H1 (cell line): ENCODE data around the gene TSHZ2. TPM values are rescaled to one million over a fixed set of nuclear protein-coding genes. Genes with fewer than 3 reads are reported as not detected.

Source experiments
- CTCF ChIA-PET: fragments of 300-600 bp; sonication (Branson Sonifier 250); formaldehyde crosslinking; loops from one replicate; lab custom pipeline; 2021; ENCODE audit not compliant: partially characterized antibody; lab: Charles Lee
- POLR2A ChIA-PET: fragments of 300-600 bp; sonication (Branson Sonifier 250); formaldehyde crosslinking; loops from one replicate; lab custom pipeline; 2021; ENCODE audit warnings: inconsistent platforms; ENCODE audit not compliant: partially characterized antibody; lab: Charles Lee
- DNase-seq, 2 experiments: peaks; one replicate each; pipeline versions ENCODE4 v3.0.0 to v3.0.0-alpha.2; 2010 to 2022; ENCODE audit warnings: low spot score in 2 of 2, low read depth in 1 of 2, mixed read lengths in 1 of 2
- FAIRE-seq: peaks from 2 replicates; lab custom pipeline; 2011; peaks lifted over from hg19 to GRCh38; lab: Jason Lieb, UNC
- H2AFZ ChIP-seq: 2 replicates; pipeline ENCODE4 v1.8.1; 2012; ENCODE audit warnings: low read length, inconsistent platforms
- H2AK5ac ChIP-seq: 2 replicates; pipeline ENCODE4 v1.6.1; 2013; ENCODE audit warnings: low read depth, low read length
- H2BK120ac ChIP-seq: replicated peaks from 2 replicates; pipeline ENCODE3; 2013; ENCODE audit warnings: low read depth, low read length, inconsistent platforms
- H2BK12ac ChIP-seq: 2 replicates; pipeline ENCODE4 v1.6.1; 2013; ENCODE audit warnings: low read depth, low read length
- H2BK15ac ChIP-seq: 2 replicates; pipeline ENCODE4 v1.6.1; 2013; ENCODE audit warnings: low read length
- H2BK20ac ChIP-seq: 2 replicates; pipeline ENCODE4 v1.6.1; 2013; ENCODE audit warnings: low read length
- H2BK5ac ChIP-seq: 2 replicates; pipeline ENCODE4 v1.6.1; 2013; ENCODE audit warnings: low read depth, low read length
- H3K14ac ChIP-seq: 2 replicates; pipeline ENCODE4 v1.6.1; 2013; ENCODE audit warnings: inconsistent platforms; ENCODE audit not compliant: insufficient read length
- H3K18ac ChIP-seq: 2 replicates; pipeline ENCODE4 v1.6.1; 2013; ENCODE audit warnings: low read length; ENCODE audit errors: extremely low read depth
- H3K23ac ChIP-seq: 2 replicates; pipeline ENCODE4 v1.6.1; 2013; ENCODE audit warnings: inconsistent platforms; ENCODE audit not compliant: insufficient read length
- H3K23me2 ChIP-seq: 2 replicates; pipeline ENCODE4 v1.6.1; 2013; ENCODE audit warnings: low read depth, low read length
- H3K27ac ChIP-seq: 2 replicates; pipeline ENCODE4 v1.6.1; 2011; ENCODE audit warnings: low read depth, low read length, inconsistent platforms
- H3K27me3 ChIP-seq, 4 experiments: replicated peaks in 1 of 4; 1 replicate in 1 of 4; 2 replicates in 3 of 4; pipeline versions ENCODE4 v1.6.1 to v1.8.1; 2011 to 2013; ENCODE audit warnings: low read length in 3 of 4, mild to moderate bottlenecking in 3 of 4, inconsistent platforms in 2 of 4, mixed read lengths in 2 of 4, moderate library complexity in 1 of 4; ENCODE audit not compliant: control insufficient read depth in 3 of 4, insufficient read depth in 3 of 4; ENCODE audit errors: extremely low read depth in 1 of 4
- H3K36me3 ChIP-seq, 4 experiments: 2 replicates each; pipeline versions ENCODE4 v1.6.1 to v1.8.1; 2011 to 2013; ENCODE audit warnings: mild to moderate bottlenecking in 4 of 4, low read length in 3 of 4, moderate library complexity in 2 of 4, control low read depth in 1 of 4, inconsistent platforms in 1 of 4; ENCODE audit not compliant: insufficient read depth in 4 of 4, control insufficient read depth in 2 of 4
- H3K4ac ChIP-seq: replicated peaks from 2 replicates; pipeline ENCODE3; 2013; ENCODE audit warnings: low read length, low read depth, mixed read lengths, inconsistent platforms; ENCODE audit not compliant: insufficient read length
- H3K4me1 ChIP-seq, 4 experiments: replicated peaks in 1 of 4; 1 replicate in 1 of 4; 2 replicates in 3 of 4; pipeline versions ENCODE4 v1.6.1 to v1.8.1; 2011 to 2013; ENCODE audit warnings: low read length in 3 of 4, inconsistent platforms in 2 of 4, mixed read lengths in 1 of 4; ENCODE audit not compliant: insufficient read depth in 4 of 4, control insufficient read depth in 3 of 4
- H3K4me2 ChIP-seq, 2 experiments: 2 replicates each; pipeline versions ENCODE4 v1.6.1 to v1.8.1; 2011 to 2013; ENCODE audit warnings: low read depth in 2 of 2, low read length in 2 of 2, control low read depth in 1 of 2, inconsistent platforms in 1 of 2, mild to moderate bottlenecking in 1 of 2; ENCODE audit not compliant: insufficient read depth in 1 of 2
- H3K4me3 ChIP-seq, 4 experiments: fragments of 200-600, 300-600 bp in 1 of 4; sonication (generic), shearing (Covaris generic), sonication (Bioruptor Twin) in 1 of 4; 2 replicates each; pipeline versions ENCODE4 v1.5.1 to v1.8.1; 2011 to 2016; ENCODE audit warnings: low read length in 4 of 4, low read depth in 3 of 4, control low read depth in 2 of 4, inconsistent platforms in 2 of 4, mild to moderate bottlenecking in 2 of 4, mixed read lengths in 1 of 4, moderate library complexity in 1 of 4; ENCODE audit not compliant: insufficient read depth in 2 of 4; ENCODE audit errors: extremely low read depth in 1 of 4
- H3K56ac ChIP-seq: replicated peaks from 2 replicates; pipeline ENCODE3; 2013; ENCODE audit warnings: low read depth, mild to moderate bottlenecking, mixed read lengths, low read length, inconsistent platforms; ENCODE audit not compliant: insufficient read length
- H3K79me1 ChIP-seq: 2 replicates; pipeline ENCODE4 v1.6.1; 2013; ENCODE audit warnings: low read depth, low read length, control low read depth
- H3K79me2 ChIP-seq, 2 experiments: 2 replicates each; pipeline versions ENCODE4 v1.6.1 to v1.8.1; 2012 to 2013; ENCODE audit warnings: low read length in 2 of 2, mild to moderate bottlenecking in 2 of 2, inconsistent platforms in 1 of 2; ENCODE audit not compliant: insufficient read depth in 2 of 2, control insufficient read depth in 1 of 2
- H3K9ac ChIP-seq, 4 experiments: replicated peaks in 1 of 4; 1 replicate in 1 of 4; 2 replicates in 3 of 4; pipeline versions ENCODE4 v1.6.1 to v1.8.1; 2011 to 2013; ENCODE audit warnings: low read depth in 3 of 4, low read length in 3 of 4, control low read depth in 2 of 4, mild to moderate bottlenecking in 2 of 4, moderate library complexity in 2 of 4, inconsistent platforms in 1 of 4; ENCODE audit errors: extremely low read depth in 1 of 4
- H3K9me3 ChIP-seq, 2 experiments: 2 replicates each; pipeline versions ENCODE4 v1.6.1 to v1.8.1; 2012 to 2013; ENCODE audit warnings: mild to moderate bottlenecking in 2 of 2, moderate library complexity in 2 of 2, control low read depth in 1 of 2, inconsistent platforms in 1 of 2, low read depth in 1 of 2, low read length in 1 of 2, mixed read lengths in 1 of 2; ENCODE audit not compliant: insufficient read depth in 2 of 2
- H4K20me1 ChIP-seq, 2 experiments: replicated peaks in 1 of 2; 2 replicates each; pipeline versions ENCODE3 to v1.8.1; 2011 to 2013; ENCODE audit warnings: inconsistent platforms in 2 of 2, low read length in 2 of 2, mild to moderate bottlenecking in 1 of 2; ENCODE audit not compliant: insufficient read depth in 2 of 2, control insufficient read depth in 1 of 2
- H4K5ac ChIP-seq: 2 replicates; pipeline ENCODE4 v1.6.1; 2013; ENCODE audit warnings: low read length, low read depth, mixed read lengths, inconsistent platforms; ENCODE audit not compliant: insufficient read length
- H4K8ac ChIP-seq: 2 replicates; pipeline ENCODE4 v1.8.0; 2013; ENCODE audit warnings: mild to moderate bottlenecking, moderate library complexity, low read length, inconsistent platforms; ENCODE audit not compliant: insufficient read depth; ENCODE audit errors: extremely low read depth
- H4K91ac ChIP-seq: replicated peaks from 2 replicates; pipeline ENCODE3; 2013; ENCODE audit warnings: low read length, mixed read lengths, inconsistent platforms; ENCODE audit not compliant: insufficient read length
- RNF2 ChIP-seq: fragments of 200-900, 300-1000 bp; sonication (generic); IDR thresholded peaks from 2 replicates; pipeline ENCODE4 v1.7.1; 2016; ENCODE audit warnings: borderline replicate concordance, low read depth, mild to moderate bottlenecking, antibody characterized with exemption, low read length; ENCODE audit not compliant: poor library complexity, severe bottlenecking; ENCODE audit errors: missing control alignments
- ZNF274 ChIP-seq: IDR thresholded peaks from 2 replicates; pipeline ENCODE4 v1.7.0; 2012; ENCODE audit warnings: low read length, borderline replicate concordance; ENCODE audit errors: extremely low read depth
- WGBS, 2 experiments: shearing (Covaris generic) in 1 of 2; methylation state at CpG; one replicate each; pipeline versions ENCODE4 v1.1.6 to v1.1.7; 2013 to 2015; ENCODE audit warnings: low lambda C conversion rate in 2 of 2, mixed read lengths in 2 of 2, inconsistent platforms in 1 of 2, low coverage in 1 of 2, missing lambda C conversion rate in 1 of 2; ENCODE audit not compliant: insufficient replicate concordance in 2 of 2, insufficient coverage in 1 of 2, insufficient read length in 1 of 2; ENCODE audit errors: extremely low coverage in 1 of 2, missing lambda C conversion rate in 1 of 2; 5-methylcytosine and 5-hydroxymethylcytosine counted together
- polyA plus RNA-seq, 7 experiments: library from polyadenylated mRNA; depleted of rRNA in 3 of 7; stranded (reverse) in 5 of 7; unstranded in 2 of 7; fragments of >200 nt in 5 of 7; fragments of 200-250 nt in 2 of 7; gene quantifications; 1 replicate in 5 of 7; 2 replicates in 1 of 7; 4 replicates in 1 of 7; pipeline versions ENCODE4 v1.2.1 to v1.2.3, GENCODE V29; 2011 to 2013; ENCODE audit warnings: missing spikeins in 2 of 7, mixed read lengths in 2 of 7
- total RNA-seq: library from RNA; stranded (reverse); fragmentation: NEBNext Ultra II Directional; extraction: Animal tissue kit (Norgen Biotek cat#: 25700); gene quantifications from 2 replicates; pipeline ENCODE4 v1.2.1, GENCODE V29; 2021

The TSHZ2 gene
- total and polyA plus RNA-seq, 2 of the 8 experiments (the other 6 are each of a cell fraction or from before 2014, with no cell fraction given) = 0.14 to 0.30 TPM

GRCh38 chr20:53292347-53292746 is 320.2 kb downstream of the TSHZ2 start:
- H3K9ac ChIP-seq = no peak overlapping the region
- ChIA-PET CTCF (interaction anchor here (0.8 to 1.5 kb wide), 3 partner anchors 15 to 74 kb away, joined by 3 to 4 read pairs (median 3); no protein-coding TSS in a partner anchor), POLR2A (no interaction called here)
- no peaks in the 10 kb centered on the region for H3K4me1 ChIP-seq
- no peaks in the 10 kb centered on the region for H3K9me3 ChIP-seq
- no peaks in the 10 kb centered on the region for H3K79me1 ChIP-seq
- H3K4me2 ChIP-seq = no peak overlapping the region
- H4K5ac ChIP-seq = no peak overlapping the region
- no peak overlapping the region for H2BK15ac ChIP-seq
- H3K27me3 ChIP-seq = no peaks in the 10 kb centered on the region
- H4K8ac ChIP-seq = no peak overlapping the region
- H3K56ac ChIP-seq = no peak overlapping the region
- FAIRE-seq (no peak), DNase-seq (no peak)
- H3K23ac ChIP-seq = no peak overlapping the region
- no peaks in the 10 kb centered on the region for H4K20me1 ChIP-seq
- H3K27ac ChIP-seq = no peak overlapping the region
- H2BK20ac ChIP-seq = no peak overlapping the region
- no peaks in the 10 kb centered on the region for H3K23me2 ChIP-seq
- H2AK5ac ChIP-seq = no peak overlapping the region
- H2BK5ac ChIP-seq = no peak overlapping the region
- WGBS, 2 experiments = 79% methylated on average over 1 of the region's 1 CpG; no CpG with 5 or more reads in 1 of the 2 experiments
- no peak overlapping the region for H3K18ac ChIP-seq
- no peak overlapping the region for H3K4me3 ChIP-seq
- no peaks in the 10 kb centered on the region for H3K79me2 ChIP-seq
- no peaks in the 10 kb centered on the region for H3K36me3 ChIP-seq
- no peak overlapping the region for H4K91ac ChIP-seq
- no peak overlapping the region for H3K14ac ChIP-seq
- H2AFZ ChIP-seq = no peak overlapping the region
- no peak overlapping the region for H3K4ac ChIP-seq
- no peak overlapping the region for H2BK120ac ChIP-seq
- H2BK12ac ChIP-seq = no peak overlapping the region
- no peak for TF ChIP-seq ZNF274
- no peak for TF ChIP-seq RNF2
